Hematopoietic multipotent progenitor cell treated with erythropoietin and hydrocortisone succinate and interleukin-3 and kit ligand, for 8 days (in vitro differentiated cells): ENCODE measurements around the gene IGFALS.

Experiments used
- DNase-seq: peaks from one replicate; pipeline ENCODE4 v3.0.0-alpha.2; 2015

The IGFALS gene

DNA sequence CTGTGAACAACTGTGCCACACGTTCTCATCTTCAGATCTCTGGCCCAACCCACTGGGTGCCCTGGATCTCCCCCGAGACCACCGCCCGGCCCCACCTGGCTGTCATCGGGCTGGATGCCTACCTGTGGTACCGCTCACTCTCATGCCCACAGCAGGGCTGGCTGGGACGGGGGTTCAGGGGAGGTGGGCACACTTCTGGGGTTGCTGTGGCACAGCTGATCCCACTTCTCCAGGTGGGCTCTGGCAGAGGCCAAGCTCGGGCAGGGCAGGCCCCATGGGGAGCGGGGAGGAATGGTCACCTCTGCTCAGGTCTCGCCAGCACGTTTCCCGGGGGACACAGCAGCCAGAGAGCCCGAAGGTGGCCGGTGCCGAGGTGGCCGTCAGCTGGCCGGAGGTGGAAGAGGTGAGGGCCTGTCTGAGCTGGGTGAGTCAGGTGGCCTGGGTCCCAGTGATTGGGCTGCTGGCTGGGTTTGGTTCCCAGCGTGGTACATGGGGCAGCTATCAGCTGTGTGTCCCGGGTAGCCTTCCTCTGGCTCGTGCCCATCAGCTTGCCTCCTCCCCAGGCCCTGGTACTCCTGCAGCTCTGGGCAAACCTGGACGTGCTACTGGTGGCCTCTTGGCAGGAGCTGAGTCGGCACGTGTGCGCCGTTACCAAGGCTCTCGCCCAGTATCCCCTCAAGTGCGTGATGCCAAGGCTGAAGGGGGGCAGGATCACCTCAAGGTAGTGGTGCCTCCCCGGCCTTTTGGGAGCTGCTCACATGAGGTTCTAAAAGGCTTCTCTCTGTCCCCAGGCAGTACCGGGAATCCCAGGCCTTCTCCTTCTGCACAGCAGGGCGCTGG, 18.3 kb downstream of the IGFALS start:
- no peak for DNase-seq

DNA sequence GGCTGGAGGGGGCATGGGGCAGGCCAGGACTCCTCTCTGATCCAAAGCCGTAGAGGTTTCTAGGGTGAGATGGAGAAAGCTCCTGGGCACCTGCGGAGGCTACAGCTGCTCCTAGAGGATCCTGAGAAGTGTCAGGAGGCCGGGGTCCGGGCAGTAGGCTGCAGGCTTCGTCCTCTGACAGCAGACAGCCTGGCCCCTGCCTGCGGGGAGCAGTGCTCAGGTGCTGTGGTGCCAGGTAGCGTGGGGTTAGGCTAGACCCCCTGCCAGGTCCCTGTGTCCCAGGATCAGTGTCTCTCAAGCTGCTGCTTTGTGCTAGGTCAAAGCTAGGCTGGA, 19.1 kb downstream of the IGFALS start:
- no peak for DNase-seq

DNA sequence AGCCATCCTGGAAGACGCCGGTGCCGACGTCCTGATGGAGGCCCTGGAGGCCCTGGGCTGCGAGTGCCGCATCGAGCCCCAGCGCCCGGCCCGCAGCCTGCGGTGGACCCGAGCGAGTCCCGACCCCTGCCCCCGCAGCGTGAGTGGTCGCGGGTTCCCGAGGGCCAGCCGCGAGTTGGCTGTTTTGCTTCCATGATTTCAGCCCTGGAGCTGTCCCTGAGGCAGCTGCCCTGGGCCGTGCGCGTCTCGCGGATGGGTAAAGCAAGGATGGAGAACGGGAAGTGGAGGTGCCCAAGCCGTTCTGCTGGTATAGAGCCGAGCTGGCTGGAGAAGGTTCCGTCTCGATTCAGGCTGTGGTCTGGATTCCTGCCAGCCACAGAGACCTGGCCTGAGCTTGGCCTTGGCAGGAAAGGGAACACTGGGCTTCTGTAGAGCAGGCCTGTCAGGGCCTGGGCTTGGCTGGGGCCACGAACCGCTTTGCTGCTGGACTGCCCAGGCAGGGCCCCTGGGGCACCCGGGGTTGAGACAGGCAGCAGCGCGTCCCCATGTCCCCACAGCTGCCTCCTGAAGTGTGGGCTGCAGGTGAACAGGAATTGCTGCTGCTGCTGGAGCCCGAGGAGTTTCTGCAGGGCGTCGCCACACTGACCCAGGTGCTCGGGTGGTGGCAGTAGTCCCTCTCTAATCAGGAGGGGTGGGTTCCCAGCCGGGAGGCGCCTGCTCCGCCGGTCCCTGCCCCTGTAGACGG, 19.6 kb downstream of the IGFALS start:
- peak; percentile 60 for DNase-seq

DNA sequence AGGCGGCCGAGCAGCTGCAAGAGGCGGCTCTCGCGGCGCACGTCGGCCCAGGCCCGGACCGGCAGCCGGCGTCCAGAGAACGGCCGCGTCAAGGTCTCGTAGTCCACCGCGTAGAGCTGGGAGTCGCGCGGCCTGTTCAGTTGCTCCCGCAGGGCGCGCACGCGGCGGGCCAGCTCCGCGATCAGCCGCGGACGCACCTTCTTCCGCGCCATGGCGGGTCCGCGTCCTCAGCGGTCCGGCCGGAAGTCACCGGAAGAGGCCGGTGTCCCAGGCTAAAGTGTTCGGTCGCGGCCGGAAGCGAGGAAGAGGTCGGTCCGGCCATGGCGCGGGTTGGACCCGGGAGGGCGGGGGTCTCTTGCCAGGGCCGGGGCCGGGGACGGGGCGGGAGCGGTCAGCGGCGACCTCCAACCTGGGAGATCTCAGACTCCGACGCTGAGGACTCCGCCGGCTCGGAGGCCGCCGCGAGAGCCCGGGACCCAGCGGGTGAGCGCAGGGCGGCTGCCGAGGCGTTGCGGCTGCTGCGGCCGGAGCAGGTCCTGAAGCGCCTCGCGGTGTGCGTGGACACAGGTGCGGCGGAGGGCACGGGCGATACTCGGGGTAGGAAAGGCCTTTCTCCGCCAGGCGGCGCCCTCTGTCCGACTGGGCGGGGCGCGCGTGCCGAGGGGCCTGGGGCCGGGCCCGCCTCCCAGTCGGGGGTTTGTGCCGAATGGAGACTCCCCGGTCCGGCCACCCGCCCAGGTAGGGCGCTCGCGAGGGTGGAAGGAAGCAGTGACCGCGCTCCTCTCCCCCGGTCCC, 20.4 kb downstream of the IGFALS start, which contains the start of gene MRPS34:
Gene MRPS34, minus strand, starts transcription at position 227 of the 795 bp plus-strand sequence. Its CDS starts 15 bp downstream, at position 212.
- DNase-seq = peak; percentile 85

DNA sequence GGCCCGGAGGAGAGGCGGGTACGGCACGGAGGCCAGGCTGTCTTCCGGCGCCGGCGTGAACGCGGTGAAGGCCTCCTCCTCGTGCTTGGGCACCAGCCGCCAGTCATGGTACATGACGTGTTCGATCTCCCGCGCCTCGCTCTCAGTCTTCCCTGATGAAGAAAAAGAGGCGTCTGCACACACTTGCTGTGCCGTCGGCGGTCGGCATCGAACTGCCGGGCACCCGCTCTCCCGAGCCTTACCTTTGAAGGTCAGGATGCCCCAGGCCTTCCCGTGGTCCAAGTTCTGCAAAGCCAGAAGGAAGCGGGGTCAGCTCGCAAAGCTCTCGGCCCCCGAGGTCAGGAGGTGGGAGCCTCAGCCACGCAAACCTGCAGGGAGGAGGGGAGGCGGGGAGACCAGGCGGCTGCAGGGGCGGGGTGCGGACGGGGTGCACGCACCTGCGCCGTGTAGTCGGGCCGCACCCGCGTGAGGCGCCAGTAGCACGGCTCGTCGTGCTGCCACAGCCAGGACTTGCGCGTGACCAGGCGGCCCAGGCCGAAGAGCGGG, 21.1 kb downstream of the IGFALS start, which contains the start of gene EME2:
Gene EME2, plus strand, starts transcription at position 449 of the 546 bp plus-strand sequence. CDS start 418 bp downstream, outside the sequence.
- DNase-seq = peak; percentile 64

DNA sequence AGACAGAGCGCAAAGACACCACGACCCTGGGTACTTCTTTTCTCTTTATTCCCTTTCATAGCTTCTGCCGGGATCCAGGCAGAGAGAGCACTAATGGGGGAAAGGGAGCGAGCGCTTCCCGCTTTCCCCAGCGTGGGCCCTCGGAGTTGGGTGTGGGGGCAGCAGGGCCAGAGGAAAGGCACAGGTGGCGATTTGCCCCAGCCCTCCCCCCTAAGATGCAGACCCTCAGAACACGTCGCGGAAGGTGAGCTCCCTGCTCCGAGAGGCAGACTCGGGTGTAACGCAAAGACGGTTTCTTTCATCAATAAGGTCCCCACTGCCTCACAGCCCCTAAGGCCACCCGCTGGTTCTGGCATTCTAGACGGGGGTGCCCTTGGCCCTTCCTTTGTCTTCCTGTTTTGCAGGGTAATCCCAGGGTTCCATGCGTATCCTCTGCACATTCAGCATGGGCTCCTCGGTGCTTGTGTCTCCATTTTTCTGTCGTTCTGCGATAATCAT, 21.6 kb downstream of the IGFALS start:
- no peak for DNase-seq

DNA sequence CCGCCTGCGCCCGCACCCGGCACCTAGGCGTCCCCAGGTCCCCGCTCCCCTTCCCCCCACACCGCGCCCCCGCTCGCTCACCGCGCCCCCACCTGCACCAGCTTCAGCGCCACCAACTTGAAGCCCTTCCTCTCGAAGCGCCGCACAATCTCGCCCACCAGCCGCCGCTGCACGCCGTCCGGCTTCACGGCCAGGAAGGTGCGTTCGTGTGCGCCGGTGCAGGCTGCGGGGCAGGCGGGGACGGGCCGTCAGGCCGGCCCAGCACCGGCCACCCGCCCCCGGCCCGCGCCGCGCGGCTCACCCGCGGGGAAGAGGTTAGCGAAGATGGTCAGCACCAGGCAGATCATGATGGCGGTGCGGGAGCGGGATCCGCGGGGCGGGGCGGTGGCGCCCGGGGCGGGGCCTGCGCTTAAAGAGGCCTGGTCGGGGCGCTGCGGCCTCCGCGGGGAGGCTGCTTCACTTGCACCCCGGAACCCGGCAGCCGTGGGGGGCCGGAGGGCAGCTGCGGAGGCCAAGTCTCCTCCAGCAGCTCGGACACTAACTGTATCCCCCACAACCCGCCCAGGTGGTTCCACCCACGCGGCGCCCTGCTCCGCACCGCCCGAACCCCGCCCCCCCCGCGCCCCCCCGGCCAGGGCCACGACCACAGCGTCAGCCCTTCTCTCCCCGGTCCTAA, 22.2 kb downstream of the IGFALS start, which contains the start of gene NME3:
Gene NME3, minus strand, starts transcription at position 356 of the 676 bp plus-strand sequence. Its CDS starts 9 bp downstream, at position 347.
- DNase-seq = peak; percentile 69

DNA sequence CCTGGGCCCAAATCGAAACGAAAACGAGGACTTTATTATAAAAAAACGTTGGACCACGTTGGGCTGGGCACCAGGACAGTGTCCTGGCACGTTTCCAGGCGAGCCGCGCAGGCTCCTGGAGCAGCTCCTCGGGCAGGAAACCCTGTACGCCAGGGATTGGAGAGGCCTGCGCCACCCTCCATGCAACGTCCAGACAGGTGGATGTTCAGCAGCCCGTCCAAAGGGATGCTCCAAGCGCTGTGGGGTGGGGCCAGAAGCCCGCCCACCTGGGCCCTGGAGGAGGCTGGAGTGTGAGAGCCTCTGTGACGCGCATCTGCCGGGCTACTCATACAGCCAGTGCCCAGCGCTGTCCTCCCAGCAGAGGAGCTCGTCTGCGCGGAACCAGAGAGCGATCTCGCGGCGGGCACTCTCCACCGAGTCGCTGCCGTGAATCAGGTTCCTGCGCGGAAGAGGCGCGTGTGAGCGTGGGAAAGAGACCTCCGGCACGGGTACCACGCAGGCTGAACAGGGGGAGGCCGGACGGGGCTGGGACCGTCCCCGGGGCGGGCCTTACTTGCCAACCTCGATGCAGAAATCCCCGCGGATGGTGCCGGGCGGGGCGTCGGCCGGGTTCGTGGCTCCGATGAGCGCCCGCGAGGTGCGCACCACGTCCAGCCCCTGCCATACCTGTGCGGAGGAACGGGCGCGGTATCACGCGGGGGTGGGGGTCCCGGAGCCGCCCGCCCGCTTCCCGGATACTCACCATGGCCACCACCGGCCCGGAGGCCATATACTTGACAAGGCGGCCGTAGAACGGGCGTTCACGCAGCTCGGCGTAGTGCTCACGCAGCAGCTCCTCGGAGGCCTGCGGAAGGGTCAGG, 22.9 kb downstream of the IGFALS start:
- DNase-seq = peak; percentile 30

DNA sequence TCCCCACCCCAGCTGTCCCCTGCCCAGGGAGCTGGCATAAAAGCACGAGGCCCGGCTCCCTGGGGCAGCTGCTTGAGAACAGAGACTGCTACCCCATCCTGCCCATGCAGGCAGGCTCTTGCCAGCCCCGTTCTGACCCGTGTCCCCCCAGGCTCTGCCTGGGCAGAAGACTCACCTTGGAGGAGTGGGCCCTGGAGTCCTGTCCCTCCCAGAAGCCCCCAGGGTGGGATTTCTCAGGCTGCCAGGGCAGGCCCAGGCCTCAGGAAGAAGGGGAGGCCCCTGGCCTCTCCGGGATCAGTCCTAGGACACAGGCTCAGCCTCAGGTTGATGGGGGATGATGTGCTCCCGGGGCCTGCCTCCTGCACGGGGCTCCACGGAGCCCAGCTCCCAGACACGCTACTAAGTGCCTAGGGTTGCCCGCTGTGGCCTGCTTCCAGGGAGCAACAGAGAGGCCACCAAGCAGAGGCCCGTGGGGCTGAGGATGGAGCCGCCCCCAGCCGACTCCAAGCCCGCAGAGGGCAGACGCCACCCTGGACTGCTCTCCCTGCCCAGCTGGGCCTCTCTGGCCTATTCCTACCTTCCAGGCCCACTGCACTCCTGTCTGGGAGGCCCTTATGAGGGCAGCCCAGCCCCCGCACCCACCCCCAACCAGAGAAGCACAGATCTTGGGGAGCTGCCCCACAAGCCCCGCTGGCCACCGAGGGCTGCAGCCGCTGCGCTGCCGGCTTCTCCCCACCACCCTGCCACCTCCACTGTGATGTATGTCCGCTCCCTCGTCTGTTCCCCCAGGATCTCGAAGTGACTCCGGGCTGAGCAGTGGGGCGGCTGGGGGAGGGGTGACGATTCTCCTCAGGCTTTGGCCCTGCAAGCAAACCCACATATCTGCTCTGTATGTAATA, 23.9 kb downstream of the IGFALS start:
- DNase-seq = no peak

DNA sequence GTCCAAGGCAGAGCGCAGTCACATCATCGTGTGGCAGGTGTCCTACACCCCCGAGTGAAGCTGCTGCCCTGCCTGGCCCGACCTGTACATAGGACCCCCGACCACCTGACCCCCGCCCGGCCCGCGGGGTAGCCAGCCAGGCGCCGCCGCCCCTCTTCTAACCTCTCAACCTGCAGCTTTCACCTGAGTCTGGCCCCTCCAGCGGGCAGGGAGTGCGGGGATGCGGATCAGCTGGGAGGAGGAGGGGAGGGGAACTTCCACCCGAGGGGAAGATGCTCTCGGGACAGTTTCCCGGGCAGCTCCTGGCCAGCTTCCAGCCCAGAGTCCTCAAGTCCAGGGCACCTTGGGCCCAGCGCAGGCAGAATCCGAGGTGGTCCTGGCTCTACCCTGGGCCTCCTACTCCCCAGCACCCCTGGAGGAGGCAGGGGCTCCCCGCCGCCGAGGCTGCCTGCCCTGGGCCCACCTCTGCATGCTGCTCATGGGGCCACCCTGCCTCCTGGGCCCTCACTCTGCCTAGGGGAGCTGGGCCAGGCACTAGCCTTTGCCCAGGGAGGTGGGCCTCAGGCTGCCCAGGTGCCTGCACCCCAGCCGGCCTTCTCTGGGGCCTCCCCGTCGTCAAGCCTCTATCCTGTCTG, 24.6 kb downstream of the IGFALS start:
- no peak for DNase-seq

DNA sequence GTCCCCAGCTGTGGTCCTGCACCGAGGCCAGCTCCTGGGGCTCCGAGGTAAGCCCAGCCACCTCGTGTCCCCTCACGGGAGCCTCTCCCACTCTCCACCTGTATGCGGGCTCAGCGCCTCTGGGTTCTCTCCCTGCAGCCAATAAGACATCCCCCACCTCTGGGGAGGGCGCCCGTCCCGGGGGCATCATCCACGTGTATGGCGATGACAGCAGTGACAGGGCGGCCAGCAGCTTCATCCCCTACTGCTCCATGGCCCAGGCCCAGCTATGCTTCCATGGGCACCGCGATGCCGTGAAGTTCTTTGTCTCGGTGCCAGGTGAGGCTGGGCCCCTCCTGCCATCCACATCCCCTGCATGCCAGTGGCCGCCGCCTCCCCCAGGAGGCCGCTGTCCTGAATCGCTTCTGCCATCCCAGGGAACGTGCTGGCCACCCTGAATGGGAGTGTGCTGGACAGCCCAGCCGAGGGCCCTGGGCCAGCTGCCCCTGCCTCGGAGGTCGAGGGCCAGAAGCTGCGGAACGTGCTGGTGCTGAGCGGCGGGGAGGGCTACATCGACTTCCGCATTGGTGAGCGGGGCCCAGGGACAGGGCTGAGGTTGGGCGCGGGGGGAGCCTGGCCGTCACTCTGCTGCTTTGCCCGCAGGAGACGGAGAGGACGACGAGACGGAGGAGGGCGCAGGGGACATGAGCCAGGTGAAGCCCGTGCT, 25.3 kb downstream of the IGFALS start:
- no peak for DNase-seq

DNA sequence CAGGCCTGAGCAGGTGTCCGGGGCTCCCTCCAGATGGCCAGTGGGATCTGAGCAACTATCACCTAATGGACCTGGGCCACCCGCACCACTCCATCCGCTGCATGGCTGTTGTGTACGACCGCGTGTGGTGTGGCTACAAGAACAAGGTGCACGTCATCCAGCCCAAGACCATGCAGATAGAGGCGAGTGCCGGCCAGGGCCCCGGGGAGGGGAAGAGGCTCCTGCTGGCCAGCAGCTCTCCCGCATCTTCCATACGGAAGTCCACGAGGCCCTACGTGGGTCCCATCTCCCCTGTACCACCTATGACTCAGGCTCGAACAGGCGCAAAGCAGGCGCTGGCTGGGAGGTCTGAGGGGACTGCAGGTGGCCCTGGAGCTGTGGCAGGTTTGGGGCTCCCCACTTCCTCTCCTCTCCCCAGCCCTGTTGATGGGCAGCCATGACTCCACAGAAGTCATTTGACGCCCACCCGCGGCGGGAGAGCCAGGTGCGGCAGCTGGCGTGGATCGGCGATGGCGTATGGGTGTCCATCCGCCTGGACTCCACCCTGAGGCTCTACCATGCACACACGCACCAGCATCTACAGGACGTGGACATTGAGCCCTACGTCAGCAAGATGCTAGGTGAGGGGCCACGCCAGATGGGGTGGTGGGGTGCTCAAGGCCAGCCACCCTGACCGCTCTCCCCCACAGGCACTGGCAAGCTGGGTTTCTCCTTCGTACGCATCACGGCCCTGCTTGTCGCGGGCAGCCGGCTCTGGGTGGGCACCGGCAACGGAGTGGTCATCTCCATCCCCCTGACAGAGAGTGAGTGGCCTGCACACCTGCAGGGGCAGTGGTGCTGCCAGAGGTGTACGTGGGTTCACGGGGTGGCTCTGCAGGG, 26.1 kb downstream of the IGFALS start:
- DNase-seq = no peak

DNA sequence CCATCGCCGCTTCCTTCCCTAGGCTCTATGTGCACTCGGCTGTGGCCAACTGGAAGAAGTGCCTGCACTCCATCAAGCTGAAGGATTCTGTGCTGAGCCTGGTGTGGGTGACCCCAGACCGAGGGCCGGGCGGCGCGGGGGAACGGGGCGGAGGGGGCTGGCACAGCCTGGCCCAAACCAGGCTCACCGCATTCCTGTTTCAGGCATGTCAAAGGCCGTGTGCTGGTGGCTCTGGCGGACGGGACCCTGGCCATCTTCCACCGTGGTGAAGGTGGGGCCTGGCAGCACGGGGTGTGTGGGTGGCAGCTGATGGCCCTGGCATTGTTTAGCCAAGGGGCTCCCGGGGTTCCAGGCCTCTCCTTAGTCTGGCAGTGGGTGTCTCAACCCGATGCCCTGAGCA, 26.8 kb downstream of the IGFALS start:
- DNase-seq = no peak

DNA sequence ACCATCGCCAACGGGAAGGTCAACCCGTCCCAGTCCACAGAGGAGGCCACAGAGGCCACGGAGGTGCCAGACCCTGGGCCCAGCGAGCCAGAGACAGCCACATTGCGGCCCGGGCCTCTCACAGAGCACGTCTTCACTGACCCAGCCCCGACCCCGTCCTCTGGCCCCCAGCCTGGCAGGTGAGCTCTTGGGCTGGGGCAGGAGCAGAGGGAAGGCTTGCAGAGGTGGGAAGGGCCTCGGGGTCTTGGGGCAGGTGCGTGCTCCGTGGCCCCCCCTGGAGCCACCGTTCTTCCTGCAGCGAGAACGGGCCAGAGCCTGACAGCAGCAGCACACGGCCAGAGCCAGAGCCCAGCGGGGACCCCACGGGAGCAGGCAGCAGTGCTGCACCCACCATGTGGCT, 27.3 kb downstream of the IGFALS start:
- no peak for DNase-seq

DNA sequence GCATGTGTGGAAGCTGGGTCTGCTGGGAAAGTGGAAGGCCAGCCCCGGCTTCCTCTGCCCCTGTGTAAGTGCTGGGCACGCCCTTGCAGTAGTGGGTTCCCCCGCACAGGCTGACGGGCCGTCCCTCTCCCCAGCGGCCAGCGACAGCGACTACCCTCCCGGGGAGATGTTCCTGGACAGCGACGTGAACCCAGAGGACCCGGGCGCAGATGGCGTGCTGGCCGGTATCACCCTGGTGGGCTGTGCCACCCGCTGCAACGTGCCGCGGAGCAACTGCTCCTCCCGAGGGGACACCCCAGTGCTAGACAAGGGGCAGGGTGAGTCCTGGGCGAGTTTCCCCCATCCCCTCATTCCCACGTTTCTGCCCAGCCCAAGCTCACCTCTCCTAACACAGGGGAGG, 27.7 kb downstream of the IGFALS start:
- no peak for DNase-seq

DNA sequence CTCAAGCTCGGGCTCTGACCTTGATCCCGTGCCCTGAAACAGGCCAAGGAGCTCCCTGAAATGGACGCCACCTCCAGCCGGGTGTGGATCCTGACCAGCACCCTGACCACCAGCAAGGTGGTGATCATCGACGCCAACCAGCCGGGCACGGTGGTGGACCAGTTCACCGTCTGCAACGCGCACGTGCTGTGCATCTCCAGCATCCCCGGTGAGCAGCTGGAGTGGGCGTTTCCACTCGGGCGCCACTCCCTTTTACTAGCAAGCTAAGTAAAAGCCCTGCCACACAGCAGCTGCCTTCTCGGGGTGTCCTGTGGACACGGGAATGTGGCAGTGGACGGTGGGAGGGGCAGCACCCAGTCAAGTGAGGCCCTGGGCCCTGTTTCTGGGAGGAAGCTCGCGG, 28.5 kb downstream of the IGFALS start:
- no peak for DNase-seq
